ENCODE data around the gene TUBA1C.

TUBA1C gene

DNA sequence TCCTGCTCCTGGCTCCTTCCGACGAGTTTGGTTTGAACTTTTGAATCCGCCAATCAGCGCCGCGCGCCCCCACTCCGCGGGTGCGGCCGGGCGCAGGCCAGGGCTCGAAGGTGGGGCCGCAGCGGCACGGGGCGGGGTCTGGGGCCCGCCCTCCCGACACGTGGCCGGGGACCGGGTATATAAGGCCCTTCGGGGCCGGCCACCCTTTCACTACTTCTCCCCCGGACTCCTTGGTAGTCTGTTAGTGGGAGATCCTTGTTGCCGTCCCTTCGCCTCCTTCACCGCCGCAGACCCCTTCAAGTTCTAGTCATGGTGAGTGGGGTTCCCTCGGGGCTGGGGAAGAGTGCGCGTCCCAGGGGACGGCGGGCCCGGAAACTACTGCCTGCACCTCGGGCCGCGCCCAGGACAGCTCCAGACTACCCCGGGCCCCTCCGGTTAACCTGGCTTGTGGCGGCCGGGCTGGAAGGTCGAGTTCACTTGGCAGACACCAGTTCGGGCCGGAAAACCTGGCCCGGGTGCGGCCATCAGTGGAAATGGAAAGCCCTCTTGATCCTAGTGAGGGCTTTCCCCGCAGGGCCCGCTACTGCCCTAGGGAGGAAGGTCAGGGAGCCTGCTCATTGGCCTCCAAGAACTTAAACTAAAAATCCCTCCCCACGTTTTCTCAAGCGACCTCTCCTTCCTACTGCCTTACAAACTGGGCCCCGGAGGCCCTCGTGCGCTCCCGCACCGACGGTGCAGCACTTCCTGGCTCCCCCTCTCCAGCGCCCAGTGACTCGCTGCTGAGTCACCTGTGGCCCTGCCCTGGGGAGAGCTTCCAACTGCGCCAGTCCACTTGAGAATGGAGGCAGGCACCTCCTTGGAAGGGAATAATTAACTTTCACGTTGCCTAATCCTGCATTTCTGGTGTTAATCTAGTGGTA is at the start of gene TUBA1C:
Gene TUBA1C, plus strand, starts transcription at position 210 of the 920 bp plus-strand sequence. Its CDS starts 100 bp downstream, at position 310.
- TF ChIP-seq, protein P1, sequence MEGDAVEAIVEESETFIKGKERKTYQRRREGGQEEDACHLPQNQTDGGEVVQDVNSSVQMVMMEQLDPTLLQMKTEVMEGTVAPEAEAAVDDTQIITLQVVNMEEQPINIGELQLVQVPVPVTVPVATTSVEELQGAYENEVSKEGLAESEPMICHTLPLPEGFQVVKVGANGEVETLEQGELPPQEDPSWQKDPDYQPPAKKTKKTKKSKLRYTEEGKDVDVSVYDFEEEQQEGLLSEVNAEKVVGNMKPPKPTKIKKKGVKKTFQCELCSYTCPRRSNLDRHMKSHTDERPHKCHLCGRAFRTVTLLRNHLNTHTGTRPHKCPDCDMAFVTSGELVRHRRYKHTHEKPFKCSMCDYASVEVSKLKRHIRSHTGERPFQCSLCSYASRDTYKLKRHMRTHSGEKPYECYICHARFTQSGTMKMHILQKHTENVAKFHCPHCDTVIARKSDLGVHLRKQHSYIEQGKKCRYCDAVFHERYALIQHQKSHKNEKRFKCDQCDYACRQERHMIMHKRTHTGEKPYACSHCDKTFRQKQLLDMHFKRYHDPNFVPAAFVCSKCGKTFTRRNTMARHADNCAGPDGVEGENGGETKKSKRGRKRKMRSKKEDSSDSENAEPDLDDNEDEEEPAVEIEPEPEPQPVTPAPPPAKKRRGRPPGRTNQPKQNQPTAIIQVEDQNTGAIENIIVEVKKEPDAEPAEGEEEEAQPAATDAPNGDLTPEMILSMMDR (IDR thresholded peaks at IDR 0.05; ENCODE audit: extremely low read depth, insufficient read depth, missing control alignments): peak; percentile 28
- DNase-seq (ENCODE audit: low spot score): peak; percentile 99
- in situ Hi-C loops (cut with MboI; ENCODE audit: low pct_unique_long_range_greater_than_20kb, low sequenced_read_pairs, unreplicated experiment): no loop called here

DNA sequence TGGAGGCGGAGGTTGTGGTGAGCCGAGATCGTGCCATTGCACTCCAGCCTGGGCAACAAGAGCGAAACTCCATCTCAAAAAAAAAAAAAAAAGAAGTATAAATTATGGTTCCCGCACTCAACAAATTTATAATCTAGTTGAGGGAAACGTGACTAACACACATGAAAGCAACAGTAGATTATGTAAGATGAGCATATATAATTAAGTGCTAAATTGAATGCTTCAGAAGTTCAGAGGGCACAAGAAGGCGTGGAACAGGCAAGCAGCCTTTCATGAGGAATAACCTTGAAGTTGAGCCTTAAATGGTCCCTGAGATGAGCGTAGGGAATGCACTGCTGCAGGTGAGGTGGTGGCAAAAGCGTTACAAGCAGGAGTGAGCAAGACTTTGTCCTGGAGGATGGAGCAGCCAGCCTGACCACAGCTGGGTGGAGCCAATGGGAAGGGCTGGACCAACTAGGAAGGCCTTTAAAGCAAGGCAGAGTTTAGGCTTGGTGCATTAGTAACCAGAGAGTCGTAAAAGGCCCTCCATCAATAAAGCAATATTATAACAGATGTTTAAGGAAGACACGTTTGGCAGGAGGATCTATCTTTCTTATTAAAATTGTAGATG is 45.4 kb upstream of the TUBA1C start:
- no peak for DNase-seq (ENCODE audit: low spot score)
- in situ Hi-C loops (cut with MboI; ENCODE audit: low pct_unique_long_range_greater_than_20kb, low sequenced_read_pairs, unreplicated experiment): no loop called here
- TF ChIP-seq, protein P1 (IDR thresholded peaks at IDR 0.05; ENCODE audit: extremely low read depth, insufficient read depth, missing control alignments): no peak

DNA sequence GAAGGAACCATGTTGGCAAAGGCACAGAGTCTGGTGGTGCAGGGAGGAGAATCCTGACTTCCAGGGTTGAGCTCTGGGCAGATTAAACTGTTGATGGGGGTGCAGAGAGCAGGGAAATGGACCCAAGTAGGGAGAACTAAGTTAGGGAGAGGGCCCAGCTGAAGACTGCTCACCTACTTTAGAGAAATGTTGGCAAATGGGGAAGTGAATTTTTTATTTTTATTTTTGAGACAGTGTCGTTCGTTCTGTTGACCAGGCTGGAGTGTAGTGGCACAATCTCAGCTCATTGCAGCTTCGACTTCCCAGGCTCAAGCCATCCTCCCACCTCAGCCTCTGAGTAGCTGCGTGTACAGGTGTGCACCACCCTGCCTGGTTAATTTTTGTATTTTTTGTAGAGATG is 43.9 kb upstream of the TUBA1C start:
- TF ChIP-seq, protein P1 (IDR thresholded peaks at IDR 0.05; ENCODE audit: extremely low read depth, insufficient read depth, missing control alignments): no peak
- in situ Hi-C loops (cut with MboI; ENCODE audit: low pct_unique_long_range_greater_than_20kb, low sequenced_read_pairs, unreplicated experiment): no loop called here
- no peak for DNase-seq (ENCODE audit: low spot score)

DNA sequence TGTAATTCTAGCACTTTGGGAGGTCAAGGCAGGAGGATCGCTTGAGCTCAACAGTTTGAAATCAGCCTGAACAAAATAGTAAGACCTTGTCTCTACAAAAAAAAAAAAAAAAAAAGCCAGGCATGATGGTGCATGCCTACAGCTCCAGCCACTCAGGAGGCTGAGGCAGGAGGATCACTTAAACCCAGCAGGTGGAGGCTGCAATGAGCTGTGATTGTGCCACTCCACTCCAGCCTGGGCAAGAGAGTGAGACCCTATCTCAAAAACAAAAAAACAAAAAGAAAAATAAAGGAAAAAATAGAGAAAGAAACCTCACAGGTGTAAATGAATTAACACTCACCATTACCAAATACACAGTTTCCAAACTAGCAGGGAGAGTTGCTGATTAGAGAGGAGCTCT is 41.8 kb upstream of the TUBA1C start:
- TF ChIP-seq, protein P1 (IDR thresholded peaks at IDR 0.05; ENCODE audit: extremely low read depth, insufficient read depth, missing control alignments): no peak
- in situ Hi-C loops (cut with MboI; ENCODE audit: low pct_unique_long_range_greater_than_20kb, low sequenced_read_pairs, unreplicated experiment): no loop called here
- no peak for DNase-seq (ENCODE audit: low spot score)

DNA sequence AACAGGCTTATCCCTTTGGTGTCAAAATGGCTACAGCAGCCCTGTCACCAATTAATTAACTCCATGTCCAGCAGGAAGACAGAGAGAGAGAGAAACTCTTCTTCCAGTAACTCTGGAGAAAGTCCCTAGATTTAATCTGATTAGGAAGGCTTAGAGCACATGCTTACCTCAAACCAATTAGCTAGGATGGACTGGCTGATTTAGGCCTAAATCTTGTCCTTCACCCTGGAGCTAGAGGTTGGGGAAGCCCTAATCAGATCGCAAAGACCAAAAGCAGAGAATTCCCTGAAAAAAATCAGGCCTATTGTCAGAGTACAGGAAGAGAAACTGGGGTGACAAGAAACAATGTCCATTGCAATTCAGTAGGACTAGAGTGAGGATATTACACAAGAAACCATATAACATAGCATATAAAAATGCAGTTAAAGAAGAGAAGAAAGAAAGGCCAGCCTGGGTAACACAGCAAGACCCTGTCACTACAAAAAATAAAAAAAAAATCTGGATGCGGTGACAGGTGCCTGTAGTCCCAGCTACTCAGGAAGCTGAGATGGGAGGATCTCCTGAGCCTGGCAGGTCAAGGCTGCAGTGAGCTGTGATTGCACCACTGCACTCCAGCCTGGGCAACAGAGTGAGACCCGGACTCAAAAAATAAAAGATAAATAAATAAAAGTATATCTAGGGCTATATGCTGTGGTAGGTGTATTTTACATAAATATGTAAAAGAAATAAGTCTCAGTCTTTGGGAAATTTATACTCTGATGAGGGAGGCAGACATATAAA is 41.1 kb upstream of the TUBA1C start:
- TF ChIP-seq, protein P1 (IDR thresholded peaks at IDR 0.05; ENCODE audit: extremely low read depth, insufficient read depth, missing control alignments): no peak
- in situ Hi-C loops (cut with MboI; ENCODE audit: low pct_unique_long_range_greater_than_20kb, low sequenced_read_pairs, unreplicated experiment): no loop called here
- no peak for DNase-seq (ENCODE audit: low spot score)

DNA sequence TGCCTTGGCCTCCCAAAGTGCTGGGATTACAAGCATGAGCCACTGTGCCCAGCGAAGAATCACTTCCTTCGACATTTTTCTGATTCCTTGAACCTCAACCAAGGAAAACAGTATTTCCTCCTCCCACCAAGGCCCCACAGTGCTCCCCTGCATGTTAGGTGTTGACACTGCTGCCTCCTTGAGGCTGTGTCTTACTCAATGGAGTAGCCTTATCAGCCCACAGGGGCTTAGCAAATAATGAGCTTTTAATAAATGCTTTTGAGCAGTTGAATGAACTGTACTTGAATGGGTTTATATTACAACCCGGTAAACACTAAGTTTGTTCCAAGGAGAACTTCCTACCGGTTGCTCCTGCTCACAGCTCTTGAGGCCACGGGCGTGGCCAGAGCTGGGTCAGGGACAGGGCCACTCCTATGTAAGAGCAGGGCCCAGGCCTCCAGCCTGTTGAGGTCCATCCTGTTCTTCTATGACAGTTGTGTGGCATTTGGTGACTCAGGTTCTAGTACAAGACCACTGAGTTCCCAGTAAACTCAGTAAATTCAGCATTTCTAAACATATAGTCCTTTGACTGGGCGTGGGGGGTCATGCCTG is 39.2 kb upstream of the TUBA1C start:
- no peak for DNase-seq (ENCODE audit: low spot score)
- TF ChIP-seq, protein P1 (IDR thresholded peaks at IDR 0.05; ENCODE audit: extremely low read depth, insufficient read depth, missing control alignments): peak; percentile 19
- in situ Hi-C loops (cut with MboI; ENCODE audit: low pct_unique_long_range_greater_than_20kb, low sequenced_read_pairs, unreplicated experiment): no loop called here

All from GM13977 (cell line).